Esophagus squamous epithelium (tissue), 4 donors: ENCODE data around the gene HNRNPH1.
"Not testable (repeated sequence)": the region's sequence is repeated elsewhere in the genome, so short reads cannot be mapped to it uniquely, and the experiment has no call there.

Source experiments
- POLR2A ChIP-seq, 4 donors: fragments of 450-650 bp; IDR thresholded peaks; one replicate each; pipeline ENCODE4 v1.6.1; 2017; ENCODE audit warnings: antibody characterized with exemption in 4 of 4, mild to moderate bottlenecking in 4 of 4, moderate library complexity in 3 of 4
- TF ChIP-seq, protein P1 (sequence below), 6 experiments: fragments of 450-650 bp in 4 of 6; fragments of 200-600 bp in 2 of 6; sonication (generic) in 2 of 6; IDR thresholded peaks; one replicate each; pipeline ENCODE4 v1.5.1; 2016 to 2019; ENCODE audit warnings: antibody characterized with exemption in 6 of 6, mild to moderate bottlenecking in 4 of 6, moderate library complexity in 4 of 6

DNA sequence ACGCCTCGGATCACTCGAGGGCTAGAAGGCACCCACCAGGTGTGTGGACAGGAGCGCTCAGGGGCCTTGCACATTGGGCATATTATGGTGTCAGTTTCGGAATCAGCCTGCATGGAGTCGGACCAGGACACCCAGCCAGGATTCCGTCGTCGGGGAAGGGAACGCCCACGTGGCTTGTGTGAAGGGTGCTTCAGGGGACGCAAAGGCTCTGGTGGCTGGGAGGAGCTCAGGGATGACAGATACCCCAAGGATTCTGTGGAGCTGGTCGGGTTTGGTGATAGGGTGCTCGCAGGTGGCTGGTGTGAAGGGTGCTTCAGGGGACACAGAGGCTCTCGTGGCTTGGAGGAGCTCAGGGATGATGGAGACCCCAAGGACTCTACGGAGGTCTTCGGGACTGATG, 19.2 kb upstream of the HNRNPH1 start:
- TF ChIP-seq, protein P1, sequence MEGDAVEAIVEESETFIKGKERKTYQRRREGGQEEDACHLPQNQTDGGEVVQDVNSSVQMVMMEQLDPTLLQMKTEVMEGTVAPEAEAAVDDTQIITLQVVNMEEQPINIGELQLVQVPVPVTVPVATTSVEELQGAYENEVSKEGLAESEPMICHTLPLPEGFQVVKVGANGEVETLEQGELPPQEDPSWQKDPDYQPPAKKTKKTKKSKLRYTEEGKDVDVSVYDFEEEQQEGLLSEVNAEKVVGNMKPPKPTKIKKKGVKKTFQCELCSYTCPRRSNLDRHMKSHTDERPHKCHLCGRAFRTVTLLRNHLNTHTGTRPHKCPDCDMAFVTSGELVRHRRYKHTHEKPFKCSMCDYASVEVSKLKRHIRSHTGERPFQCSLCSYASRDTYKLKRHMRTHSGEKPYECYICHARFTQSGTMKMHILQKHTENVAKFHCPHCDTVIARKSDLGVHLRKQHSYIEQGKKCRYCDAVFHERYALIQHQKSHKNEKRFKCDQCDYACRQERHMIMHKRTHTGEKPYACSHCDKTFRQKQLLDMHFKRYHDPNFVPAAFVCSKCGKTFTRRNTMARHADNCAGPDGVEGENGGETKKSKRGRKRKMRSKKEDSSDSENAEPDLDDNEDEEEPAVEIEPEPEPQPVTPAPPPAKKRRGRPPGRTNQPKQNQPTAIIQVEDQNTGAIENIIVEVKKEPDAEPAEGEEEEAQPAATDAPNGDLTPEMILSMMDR (IDR thresholded peaks at IDR 0.05), result not testable (repeated sequence)
- not testable (repeated sequence) for TF ChIP-seq POLR2A (IDR thresholded peaks at IDR 0.05)
